AG10803 (cell line): Measurements from ENCODE around the gene CCDC183.
"Not testable (repeated sequence)": the region's sequence is repeated elsewhere in the genome, so short reads cannot be mapped to it uniquely, and the experiment has no call there.

Experiments
- DNase-seq: peaks from one replicate; pipeline ENCODE4 v3.0.0; 2010; ENCODE audit warnings: low read depth
- H3K4me3 ChIP-seq: 2 replicates; pipeline ENCODE4 v1.5.1; 2011; ENCODE audit warnings: mild to moderate bottlenecking, low read length, control low read depth
- TF ChIP-seq, protein P1 (sequence below): conservative IDR thresholded peaks from 2 replicates; pipeline ENCODE4 v1.5.1; 2011; ENCODE audit warnings: mild to moderate bottlenecking, low read length, control low read depth, inconsistent platforms

Gene CCDC183

DNA sequence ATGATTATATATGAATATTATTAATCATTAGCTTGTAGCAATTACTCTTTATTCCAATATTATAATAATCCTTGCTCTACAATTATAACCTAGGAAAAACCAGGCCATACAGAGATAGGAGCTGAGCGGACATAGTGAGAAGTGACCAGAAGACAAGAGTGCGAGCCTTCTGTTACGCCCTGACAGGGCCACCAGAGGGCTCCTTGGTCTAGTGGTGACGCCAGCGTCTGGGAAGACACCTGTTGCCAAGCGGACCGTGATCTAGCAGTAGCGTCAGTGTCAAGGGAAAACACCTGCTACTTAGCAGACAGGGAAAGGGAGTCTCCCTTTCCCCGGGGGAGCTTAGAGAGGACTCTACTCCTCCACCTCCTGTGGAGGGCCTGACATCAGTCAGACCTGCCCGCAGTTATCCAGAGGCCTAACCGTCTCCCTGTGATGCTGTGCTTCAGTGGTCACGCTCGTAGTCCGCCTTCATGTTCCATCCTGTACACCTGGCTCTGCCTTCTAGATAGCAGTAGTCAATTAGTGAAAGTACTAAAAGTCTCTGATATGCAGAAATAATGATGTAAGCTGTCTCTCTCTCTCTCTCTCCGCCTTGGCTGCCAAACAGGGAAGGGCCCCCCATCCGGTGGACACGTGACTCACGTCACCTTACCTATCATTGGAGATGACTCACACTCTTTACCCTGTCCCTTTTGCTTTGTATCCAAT, 29.6 kb upstream of the CCDC183 start:
- DNase-seq, result peak; percentile 34

DNA sequence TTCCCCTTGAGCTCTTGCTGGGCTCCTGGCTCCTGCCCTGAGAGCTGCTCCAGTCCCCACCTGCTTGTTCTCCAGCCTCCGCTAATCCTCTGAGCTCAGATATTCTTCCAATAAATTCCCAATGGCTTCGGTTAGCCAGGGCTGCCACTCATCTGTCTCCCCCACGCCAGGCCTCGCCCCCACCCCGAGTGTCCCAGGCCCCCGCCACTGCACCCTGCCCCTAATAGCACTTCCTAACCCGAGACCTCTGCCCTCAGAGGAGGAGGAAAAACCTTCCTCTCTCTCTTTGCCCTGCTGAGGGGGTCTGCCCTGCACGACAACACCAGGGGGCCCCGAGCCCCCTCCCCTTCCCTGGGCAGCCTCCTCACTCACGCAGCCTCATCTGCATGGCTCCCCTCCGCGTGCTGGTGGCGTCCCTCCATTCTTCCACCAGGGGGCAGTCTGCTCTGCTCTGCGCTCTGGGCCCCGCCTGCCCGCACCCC, 26.4 kb upstream of the CCDC183 start:
- TF ChIP-seq, protein P1, sequence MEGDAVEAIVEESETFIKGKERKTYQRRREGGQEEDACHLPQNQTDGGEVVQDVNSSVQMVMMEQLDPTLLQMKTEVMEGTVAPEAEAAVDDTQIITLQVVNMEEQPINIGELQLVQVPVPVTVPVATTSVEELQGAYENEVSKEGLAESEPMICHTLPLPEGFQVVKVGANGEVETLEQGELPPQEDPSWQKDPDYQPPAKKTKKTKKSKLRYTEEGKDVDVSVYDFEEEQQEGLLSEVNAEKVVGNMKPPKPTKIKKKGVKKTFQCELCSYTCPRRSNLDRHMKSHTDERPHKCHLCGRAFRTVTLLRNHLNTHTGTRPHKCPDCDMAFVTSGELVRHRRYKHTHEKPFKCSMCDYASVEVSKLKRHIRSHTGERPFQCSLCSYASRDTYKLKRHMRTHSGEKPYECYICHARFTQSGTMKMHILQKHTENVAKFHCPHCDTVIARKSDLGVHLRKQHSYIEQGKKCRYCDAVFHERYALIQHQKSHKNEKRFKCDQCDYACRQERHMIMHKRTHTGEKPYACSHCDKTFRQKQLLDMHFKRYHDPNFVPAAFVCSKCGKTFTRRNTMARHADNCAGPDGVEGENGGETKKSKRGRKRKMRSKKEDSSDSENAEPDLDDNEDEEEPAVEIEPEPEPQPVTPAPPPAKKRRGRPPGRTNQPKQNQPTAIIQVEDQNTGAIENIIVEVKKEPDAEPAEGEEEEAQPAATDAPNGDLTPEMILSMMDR, result peak; percentile 44
- no peak overlapping the region for H3K4me3 ChIP-seq
- DNase-seq, result no peak

More for the DNA sequence above, 29.6 kb upstream of the CCDC183 start:
- TF ChIP-seq, protein P1, result peak; percentile 31; the same call in 1 of the 2 replicates
- not testable (repeated sequence) for H3K4me3 ChIP-seq

- no peak overlapping the region for H3K4me3 ChIP-seq
- TF ChIP-seq, protein P1, result no peak
- no peak for DNase-seq
Observed at GRCh38 chr9:136771907-136772415, 24.2 kb upstream of the CCDC183 start.

- TF ChIP-seq, protein P1, result no peak
- DNase-seq, result no peak
- no peak overlapping the region for H3K4me3 ChIP-seq
Observed at GRCh38 chr9:136773386-136774044, 22.6 kb upstream of the CCDC183 start.

- TF ChIP-seq, protein P1, result no peak
- H3K4me3 ChIP-seq, result no peak overlapping the region
- no peak for DNase-seq
Observed at GRCh38 chr9:136774416-136775045, 21.6 kb upstream of the CCDC183 start.

- no peak overlapping the region for H3K4me3 ChIP-seq
- DNase-seq, result no peak
- TF ChIP-seq, protein P1, result no peak
Observed at GRCh38 chr9:136775191-136775590, 20.9 kb upstream of the CCDC183 start.
